Neural cell (in vitro differentiated cells): ENCODE results near the gene ACTN1.

Experiments used
- EZH2 ChIP-seq: fragments of 200-600, 300-800 bp; shearing (Covaris generic), sonication (generic); IDR thresholded peaks from 2 replicates; pipeline ENCODE4 v1.6.1; 2014; ENCODE audit warnings: antibody characterized with exemption, low read length, borderline replicate concordance, mild to moderate bottlenecking; ENCODE audit not compliant: insufficient read depth, poor library complexity, severe bottlenecking
- POLR2AphosphoS5 ChIP-seq: IDR thresholded peaks from 2 replicates; pipeline ENCODE4 v1.6.1; 2012
- RAD21 ChIP-seq: fragments of 450-650 bp; conservative IDR thresholded peaks from 2 replicates; pipeline ENCODE4 v1.6.1; 2014; ENCODE audit warnings: antibody characterized with exemption, mild to moderate bottlenecking, moderate library complexity
- TF ChIP-seq, protein P1 (sequence below): fragments of 450-650 bp; IDR thresholded peaks from 2 replicates; pipeline ENCODE4 v1.5.1; 2014; ENCODE audit warnings: antibody characterized with exemption, mild to moderate bottlenecking, moderate library complexity; ENCODE audit not compliant: poor library complexity, severe bottlenecking

DNA sequence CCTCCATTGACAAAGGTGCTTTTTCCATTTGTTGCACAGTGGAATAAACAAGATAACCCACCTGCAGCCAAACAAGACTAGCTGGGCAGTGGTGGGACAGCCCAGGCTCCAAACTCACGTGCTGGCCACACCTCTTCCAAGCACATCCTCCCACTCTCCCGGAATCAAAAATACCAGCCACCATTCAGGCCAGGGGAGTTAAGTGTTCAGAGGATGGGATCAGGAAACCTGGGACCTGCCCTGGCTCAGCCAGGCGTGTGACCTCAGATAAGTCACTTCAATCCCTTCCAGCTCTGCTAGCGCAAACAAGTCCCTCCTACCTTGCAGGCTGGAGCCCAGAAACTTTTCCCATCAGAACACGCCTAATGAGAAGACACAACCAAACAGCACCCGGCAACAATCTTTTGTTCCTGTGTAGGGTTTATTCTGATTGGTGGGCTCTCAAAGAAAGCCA lies 43.3 kb downstream of the ACTN1 start:
- TF ChIP-seq, protein P1, sequence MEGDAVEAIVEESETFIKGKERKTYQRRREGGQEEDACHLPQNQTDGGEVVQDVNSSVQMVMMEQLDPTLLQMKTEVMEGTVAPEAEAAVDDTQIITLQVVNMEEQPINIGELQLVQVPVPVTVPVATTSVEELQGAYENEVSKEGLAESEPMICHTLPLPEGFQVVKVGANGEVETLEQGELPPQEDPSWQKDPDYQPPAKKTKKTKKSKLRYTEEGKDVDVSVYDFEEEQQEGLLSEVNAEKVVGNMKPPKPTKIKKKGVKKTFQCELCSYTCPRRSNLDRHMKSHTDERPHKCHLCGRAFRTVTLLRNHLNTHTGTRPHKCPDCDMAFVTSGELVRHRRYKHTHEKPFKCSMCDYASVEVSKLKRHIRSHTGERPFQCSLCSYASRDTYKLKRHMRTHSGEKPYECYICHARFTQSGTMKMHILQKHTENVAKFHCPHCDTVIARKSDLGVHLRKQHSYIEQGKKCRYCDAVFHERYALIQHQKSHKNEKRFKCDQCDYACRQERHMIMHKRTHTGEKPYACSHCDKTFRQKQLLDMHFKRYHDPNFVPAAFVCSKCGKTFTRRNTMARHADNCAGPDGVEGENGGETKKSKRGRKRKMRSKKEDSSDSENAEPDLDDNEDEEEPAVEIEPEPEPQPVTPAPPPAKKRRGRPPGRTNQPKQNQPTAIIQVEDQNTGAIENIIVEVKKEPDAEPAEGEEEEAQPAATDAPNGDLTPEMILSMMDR: no peak
- TF ChIP-seq EZH2: no peak
- no peak for TF ChIP-seq POLR2AphosphoS5
- TF ChIP-seq RAD21: no peak
